Heart left ventricle (tissue), 13 donors: ENCODE results near the gene FCER1G.

Experiments used
- POLR2A ChIP-seq, 2 donors: fragments of 450-650 bp; IDR thresholded peaks; one replicate each; pipeline ENCODE4 v1.6.1; 2017; ENCODE audit warnings: antibody characterized with exemption in 2 of 2, mild to moderate bottlenecking in 2 of 2, moderate library complexity in 2 of 2
- TF ChIP-seq, protein P1 (sequence below), 12 donors: fragments of 200-600 bp; sonication (generic) in 4 of 12; IDR thresholded peaks; one replicate each; pipeline versions ENCODE4 v1.5.0 to v1.8.0; 2018 to 2022; ENCODE audit warnings: antibody characterized with exemption in 12 of 12, mild to moderate bottlenecking in 5 of 12
- donor health status: ischemic (EF 13 %, LVEDD 7.1; RV severe dilation, severe dysfunction).
- donor health status: DM: no; HTN: yes; CAD: no.
- donor health status: DM: no; HTN: no; CAD: no.
- donor health status: ischemic (EF 25% LVEDD 6.9; RV normal size, moderate dysfunction).
- donor health status: ischemic (EF 25% LVEDD 5.7; RV mildly dilated, moderate dysfunction).
- donor health status: ischemic (EF 35%, LVEDD 5.7; RV mildly dilated, moderate dysfunction).
- donor health status: nonischemic (EF 11% LVEDD 7.7; RV severe dilation, severe dysfunction).
- donor health status: DM: yes; HTN: yes; CAD: no.
- donor health status: PGD.
- donor health status: ischemic (EF 29% LVEDD 5.4; RV normal size, mild dysfunction).
- donor health status: nonischemic (EF 23%, LVEDD 6.1; RV moderate dilation, normal function).

- TF ChIP-seq, protein P1, sequence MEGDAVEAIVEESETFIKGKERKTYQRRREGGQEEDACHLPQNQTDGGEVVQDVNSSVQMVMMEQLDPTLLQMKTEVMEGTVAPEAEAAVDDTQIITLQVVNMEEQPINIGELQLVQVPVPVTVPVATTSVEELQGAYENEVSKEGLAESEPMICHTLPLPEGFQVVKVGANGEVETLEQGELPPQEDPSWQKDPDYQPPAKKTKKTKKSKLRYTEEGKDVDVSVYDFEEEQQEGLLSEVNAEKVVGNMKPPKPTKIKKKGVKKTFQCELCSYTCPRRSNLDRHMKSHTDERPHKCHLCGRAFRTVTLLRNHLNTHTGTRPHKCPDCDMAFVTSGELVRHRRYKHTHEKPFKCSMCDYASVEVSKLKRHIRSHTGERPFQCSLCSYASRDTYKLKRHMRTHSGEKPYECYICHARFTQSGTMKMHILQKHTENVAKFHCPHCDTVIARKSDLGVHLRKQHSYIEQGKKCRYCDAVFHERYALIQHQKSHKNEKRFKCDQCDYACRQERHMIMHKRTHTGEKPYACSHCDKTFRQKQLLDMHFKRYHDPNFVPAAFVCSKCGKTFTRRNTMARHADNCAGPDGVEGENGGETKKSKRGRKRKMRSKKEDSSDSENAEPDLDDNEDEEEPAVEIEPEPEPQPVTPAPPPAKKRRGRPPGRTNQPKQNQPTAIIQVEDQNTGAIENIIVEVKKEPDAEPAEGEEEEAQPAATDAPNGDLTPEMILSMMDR (IDR thresholded peaks at IDR 0.05): no peak
- TF ChIP-seq POLR2A (IDR thresholded peaks at IDR 0.05): no peak
Measured at GRCh38 chr1:161242313-161242712, 27.2 kb downstream of the FCER1G start.
